CD1c-positive myeloid dendritic cell (primary cell): ENCODE data around the gene HOOK2.

Experiments used
- DNase-seq: peaks from one replicate; pipeline ENCODE4 v3.0.0-alpha.2; 2016; ENCODE audit errors: extremely low spot score

Gene HOOK2

GRCh38 chr19:12783291-12783848 lies 8.0 kb upstream of the HOOK2 start:
- DNase-seq: peak; percentile 20

GRCh38 chr19:12782424-12783290 lies 7.3 kb upstream of the HOOK2 start:
- peak; percentile 96 for DNase-seq

DNA sequence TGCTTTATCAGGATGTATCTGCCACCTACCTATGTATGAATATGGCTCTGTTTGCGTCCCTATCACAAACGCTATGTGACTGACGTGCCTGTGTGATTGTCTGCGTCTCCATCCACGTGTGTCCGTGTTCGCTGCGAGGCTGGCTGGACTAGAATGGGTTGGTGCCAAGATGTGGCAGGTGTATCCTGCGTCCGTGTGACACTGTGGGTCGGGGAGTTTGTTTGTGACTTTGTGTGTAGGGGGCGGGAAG lies 6.7 kb upstream of the HOOK2 start:
- DNase-seq: no peak

DNA sequence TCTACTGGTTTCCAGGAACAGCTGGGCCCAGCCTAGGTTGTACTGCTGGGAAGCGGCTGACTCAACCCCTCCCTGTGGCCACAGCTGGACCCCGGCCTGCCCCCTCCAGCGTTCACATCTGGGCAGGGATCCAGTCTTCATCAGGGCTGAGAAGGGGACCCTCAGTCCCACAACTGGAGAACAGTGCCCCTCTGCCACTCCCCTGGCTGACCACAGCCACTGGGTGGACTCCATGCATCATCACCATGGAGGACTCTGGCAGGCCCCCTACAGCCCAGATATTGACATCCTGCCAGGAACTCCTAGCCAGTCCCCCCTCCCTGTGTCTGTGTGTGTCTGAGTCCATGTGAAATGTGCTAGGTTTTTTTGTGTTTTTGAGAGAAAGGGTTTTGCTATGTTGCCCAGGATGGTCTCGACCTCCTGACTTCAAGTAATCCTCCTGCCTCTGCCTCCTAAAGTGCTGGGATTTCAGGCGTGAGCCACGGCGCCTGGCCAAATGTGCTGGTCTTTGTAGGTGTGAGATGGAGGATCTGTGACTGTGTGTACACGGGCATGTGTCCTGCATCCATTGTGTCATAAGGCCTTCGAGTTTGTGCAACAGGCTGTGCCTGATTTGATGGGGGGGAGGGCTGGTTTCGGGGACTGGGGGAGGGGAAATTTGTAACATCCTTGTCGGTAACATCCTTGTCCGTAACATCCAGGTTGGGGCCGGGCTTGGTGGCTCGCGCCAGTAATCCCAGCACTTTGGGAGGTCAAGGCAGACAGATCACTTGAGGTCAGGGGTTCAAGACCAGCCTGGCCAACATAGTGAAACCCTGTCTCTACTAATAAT lies 4.0 kb upstream of the HOOK2 start:
- DNase-seq: peak; percentile 33

- no peak for DNase-seq
These were observed 3.5 kb upstream of the HOOK2 start for GRCh38 chr19:12778905-12779161.

GRCh38 chr19:12778017-12778904 lies 2.9 kb upstream of the HOOK2 start:
- peak; percentile 53 for DNase-seq

DNA sequence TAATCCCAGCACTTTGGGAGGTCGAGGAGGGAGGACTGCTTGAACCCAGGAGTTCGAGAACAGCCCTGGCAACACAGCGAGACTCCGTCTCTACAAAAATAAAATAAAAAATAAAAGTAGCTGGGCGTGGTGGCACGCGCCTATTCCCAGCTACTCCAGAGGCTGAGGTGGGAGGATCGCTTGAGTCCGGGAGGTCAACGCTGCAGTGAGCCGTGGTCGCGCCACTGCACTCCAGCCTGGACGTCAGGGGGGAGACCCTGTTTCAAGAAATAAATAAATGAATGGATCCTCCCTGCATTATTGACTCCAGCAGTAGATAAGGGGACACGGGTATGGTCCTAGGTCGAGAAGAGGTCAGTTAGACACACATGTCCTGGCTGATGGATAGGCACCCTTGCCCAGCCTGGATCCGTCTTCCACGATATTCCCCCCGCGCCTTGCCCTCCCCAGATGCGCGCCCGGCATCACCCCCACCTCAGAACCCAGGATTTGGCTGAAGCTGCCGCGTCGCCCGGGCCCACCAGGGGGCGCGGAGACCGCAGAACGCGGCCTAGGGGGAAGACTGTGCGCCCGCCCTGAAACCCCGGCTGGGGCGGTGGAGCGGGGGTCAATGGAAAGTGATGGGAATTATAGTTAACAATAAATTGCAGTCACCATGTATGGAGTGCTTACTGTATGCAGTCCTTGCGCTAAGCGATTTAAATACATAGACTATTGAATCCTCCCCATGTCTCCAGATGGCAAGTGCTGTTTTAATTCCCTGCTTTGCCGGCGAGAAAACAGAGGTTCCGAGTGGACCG lies 2.1 kb upstream of the HOOK2 start:
- DNase-seq: peak; percentile 90

- DNase-seq: no peak
These were observed 1.8 kb downstream of the HOOK2 start for GRCh38 chr19:12773571-12773970.

GRCh38 chr19:12772323-12772722 lies 3.0 kb downstream of the HOOK2 start:
- DNase-seq: no peak

- no peak for DNase-seq
These were observed 4.4 kb downstream of the HOOK2 start for GRCh38 chr19:12770922-12771321.

GRCh38 chr19:12769689-12770088 lies 5.7 kb downstream of the HOOK2 start:
- DNase-seq: peak; percentile 42

- DNase-seq: no peak
These were observed 7.7 kb downstream of the HOOK2 start for GRCh38 chr19:12767666-12768065.

GRCh38 chr19:12767150-12767549 lies 8.2 kb downstream of the HOOK2 start:
- DNase-seq: no peak

- DNase-seq: peak; percentile 87
These were observed 9.3 kb downstream of the HOOK2 start for GRCh38 chr19:12766051-12766521.

DNA sequence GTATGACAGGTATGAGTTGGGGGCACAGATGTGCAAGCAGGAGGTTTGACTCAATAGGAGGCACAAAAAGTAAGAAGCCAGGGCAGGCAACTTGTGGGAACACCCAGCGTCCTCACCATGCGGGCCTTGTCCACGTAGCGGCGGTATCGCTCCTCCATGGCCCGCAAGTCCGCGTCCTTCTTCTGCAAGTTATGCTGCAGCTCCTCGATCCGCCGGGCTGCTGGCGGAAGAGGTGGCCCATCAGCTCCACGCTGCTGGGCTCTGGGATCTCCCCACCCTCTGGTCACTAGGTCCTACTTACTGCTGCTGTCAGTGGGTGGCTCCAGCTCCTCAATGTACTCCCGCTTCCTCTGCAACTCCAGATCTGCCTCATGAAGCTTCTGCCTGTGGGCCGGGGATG lies 10.7 kb downstream of the HOOK2 start:
- no peak for DNase-seq

GRCh38 chr19:12763100-12763499 lies 12.3 kb downstream of the HOOK2 start:
- DNase-seq: no peak

DNA sequence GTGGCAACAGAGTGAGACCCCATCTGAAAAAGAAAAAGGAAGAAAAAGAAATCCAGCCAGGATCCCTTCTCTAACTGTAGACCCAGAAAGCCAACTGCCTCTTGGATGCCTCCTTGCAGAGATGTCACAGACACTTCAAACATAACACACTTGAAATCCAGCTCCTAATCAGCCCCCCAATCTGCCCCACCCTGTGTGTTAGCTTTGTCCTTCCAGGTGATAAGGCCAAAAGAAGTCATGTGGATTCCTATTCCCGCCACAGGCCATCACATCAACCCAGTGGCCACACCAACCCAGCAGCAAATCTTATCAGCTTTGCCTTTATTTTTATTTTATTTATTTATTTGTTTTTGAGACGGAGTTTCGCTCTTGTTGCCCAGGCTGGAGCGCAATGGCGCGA lies 15.7 kb downstream of the HOOK2 start:
- DNase-seq: no peak

- peak; percentile 85 for DNase-seq
These were observed 17.6 kb downstream of the HOOK2 start for GRCh38 chr19:12757544-12758274.

DNA sequence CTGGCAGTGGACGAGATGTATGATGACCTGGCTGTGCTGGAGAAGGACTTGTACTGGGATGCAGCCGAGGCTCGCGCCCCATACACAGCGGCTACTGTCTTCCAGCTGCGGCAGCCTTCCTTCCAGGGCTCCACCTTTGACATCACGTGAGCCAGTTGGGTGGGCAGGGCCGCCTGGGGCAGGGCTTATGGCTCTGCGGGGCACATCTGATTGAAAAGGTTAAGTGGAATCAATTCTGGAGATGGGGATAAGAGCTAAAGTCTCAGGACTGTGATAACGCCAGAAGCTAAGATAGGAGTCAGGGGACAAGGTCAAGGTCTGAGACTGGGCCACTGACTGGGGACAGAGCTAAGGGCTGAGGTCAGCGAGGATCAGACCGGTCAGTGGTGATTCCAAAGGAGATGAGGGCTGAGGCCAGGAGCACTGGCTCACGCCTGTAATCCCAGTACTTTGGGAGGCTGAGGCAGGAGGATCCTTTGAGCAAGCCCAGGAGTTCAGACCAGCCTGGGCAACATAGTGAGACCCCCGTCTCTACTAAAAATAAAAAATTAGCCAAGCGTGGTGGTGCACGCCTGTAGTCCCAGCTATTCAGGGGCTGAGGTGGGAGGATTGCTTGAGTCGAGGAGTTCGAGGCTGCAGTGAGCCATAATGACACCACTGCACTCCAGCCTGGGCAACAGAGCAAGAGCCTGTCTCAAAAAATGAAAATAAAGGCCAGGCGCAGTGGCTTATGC lies 19.0 kb downstream of the HOOK2 start:
- no peak for DNase-seq
